SU-DHL-6 (cell line): Measurements from ENCODE around the gene TAF1L.

Experiments used
- H2AFZ ChIP-seq: fragments of 200-600 bp; sonication (generic); 2 replicates; pipeline ENCODE4 v1.6.1; 2014; ENCODE audit warnings: low read depth, mild to moderate bottlenecking, moderate library complexity, mixed read lengths, antibody characterized with exemption, low read length; ENCODE audit not compliant: severe bottlenecking
- H3F3A ChIP-seq: fragments of 200-600 bp; shearing (Covaris generic); 2 replicates; pipeline ENCODE4 v1.6.0; 2016; ENCODE audit warnings: antibody characterized with exemption, mild to moderate bottlenecking; ENCODE audit not compliant: insufficient read depth
- H3K27ac ChIP-seq: fragments of 200-600 bp; sonication (generic); 2 replicates; pipeline ENCODE4 v1.5.1; 2016; ENCODE audit warnings: low read depth, mild to moderate bottlenecking, low read length, moderate library complexity, mixed read lengths
- H3K27me3 ChIP-seq: fragments of 200-600 bp; sonication (generic), shearing (Covaris generic); 2 replicates; pipeline ENCODE4 v1.6.0; 2014; ENCODE audit warnings: mild to moderate bottlenecking, low read length
- H3K36me3 ChIP-seq: fragments of 200-600 bp; sonication (generic); 2 replicates; pipeline ENCODE4 v1.6.1; 2014; ENCODE audit warnings: mild to moderate bottlenecking, low read length, mixed read lengths
- H3K4me2 ChIP-seq: fragments of 300-600, 200-600 bp; shearing (Covaris generic), sonication (generic); 2 replicates; pipeline ENCODE4 v1.6.0; 2014; ENCODE audit warnings: low read length, low read depth, mild to moderate bottlenecking; ENCODE audit not compliant: poor library complexity, severe bottlenecking
- H3K4me3 ChIP-seq: fragments of 200-600 bp; sonication (generic); 2 replicates; pipeline ENCODE4 v1.5.1; 2014; ENCODE audit warnings: antibody characterized with exemption, low read length, mild to moderate bottlenecking, mixed read lengths; ENCODE audit not compliant: insufficient read depth, poor library complexity, severe bottlenecking
- H3K79me2 ChIP-seq: fragments of 200-600 bp; sonication (generic); 2 replicates; pipeline ENCODE4 v1.6.1; 2014; ENCODE audit warnings: mild to moderate bottlenecking, low read length, moderate library complexity; ENCODE audit not compliant: insufficient read depth
- H3K9ac ChIP-seq: fragments of 200-600 bp; sonication (generic); 2 replicates; pipeline ENCODE4 v1.7.0; 2014; ENCODE audit warnings: mild to moderate bottlenecking, low read length
- H3K9me2 ChIP-seq: fragments of 200-600 bp; sonication (generic); replicated peaks from 2 replicates; pipeline ENCODE4 v1.6.1; 2014; ENCODE audit warnings: low read length; ENCODE audit not compliant: insufficient read depth
- H3K9me3 ChIP-seq: fragments of 200-600 bp; sonication (generic); 2 replicates; pipeline ENCODE4 v1.6.1; 2014; ENCODE audit warnings: low read length, mixed read lengths; ENCODE audit not compliant: insufficient read depth
- H4K20me1 ChIP-seq: fragments of 200-600 bp; sonication (generic); 2 replicates; pipeline ENCODE4 v1.6.1; 2014; ENCODE audit warnings: low read depth, mild to moderate bottlenecking, antibody characterized with exemption, low read length, moderate library complexity, mixed read lengths
- EZH2phosphoT487 ChIP-seq: fragments of 200-600 bp; sonication (generic), shearing (Covaris generic); conservative IDR thresholded peaks from 2 replicates; pipeline ENCODE4 v1.6.1; 2018; ENCODE audit warnings: mild to moderate bottlenecking, antibody characterized with exemption, low read length, moderate library complexity, mixed read lengths
- TF ChIP-seq, protein P1 (sequence below): fragments of 200-600 bp; sonication (generic); IDR thresholded peaks from one replicate; pipeline ENCODE4 v1.5.1; 2017; ENCODE audit warnings: antibody characterized with exemption, mild to moderate bottlenecking, low read length, moderate library complexity; ENCODE audit not compliant: insufficient read depth, poor library complexity, severe bottlenecking

TAF1L gene

DNA sequence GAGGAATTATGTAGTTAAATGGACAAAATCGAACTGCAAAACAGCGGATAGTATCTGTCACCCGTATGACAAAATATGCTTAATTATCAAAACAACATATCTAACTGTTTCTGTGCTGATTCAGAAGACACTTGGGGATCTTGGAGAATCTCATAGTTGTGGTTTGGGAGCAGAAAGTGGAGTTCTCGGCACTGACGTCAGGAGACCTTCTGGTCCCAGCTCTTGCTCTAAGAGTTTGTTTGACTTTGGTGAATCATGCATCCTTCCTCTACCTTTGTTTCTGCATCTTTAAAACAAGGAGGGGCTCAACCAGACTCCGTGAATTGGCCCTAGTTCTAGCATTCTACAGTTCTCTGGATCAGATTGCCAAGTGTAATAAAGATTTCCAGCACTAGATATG, 37.0 kb upstream of the TAF1L start:
- H3K9ac ChIP-seq = no peak overlapping the region
- no peaks in the 10 kb centered on the region for H4K20me1 ChIP-seq

DNA sequence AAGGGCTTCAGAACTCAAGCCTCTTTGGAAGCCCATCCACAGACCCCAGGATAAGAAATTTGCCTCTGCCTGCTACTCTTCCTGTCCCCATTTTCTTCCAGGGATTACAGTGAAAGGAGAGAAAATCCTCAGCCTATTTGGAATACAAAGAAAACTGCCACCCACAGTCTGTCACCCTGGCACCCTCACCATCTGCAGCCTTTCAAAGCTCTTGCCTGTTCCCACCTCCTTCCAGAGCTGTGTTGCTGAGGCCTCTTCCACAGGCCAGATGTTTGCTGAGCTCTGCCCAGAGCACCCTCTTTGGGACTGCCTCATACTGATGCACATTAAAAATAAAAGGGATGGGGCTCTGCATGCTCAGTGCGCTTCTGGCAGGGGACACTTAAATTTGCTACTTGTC, 35.9 kb upstream of the TAF1L start:
- H3F3A ChIP-seq = no peaks in the 10 kb centered on the region
- no peaks in the 10 kb centered on the region for H3K27me3 ChIP-seq
- no peak overlapping the region for H3K27ac ChIP-seq
- no peak overlapping the region for H2AFZ ChIP-seq
- H3K9ac ChIP-seq = no peak overlapping the region
- no peaks in the 10 kb centered on the region for H3K36me3 ChIP-seq
- TF ChIP-seq EZH2phosphoT487 = no peak
- TF ChIP-seq, protein P1, sequence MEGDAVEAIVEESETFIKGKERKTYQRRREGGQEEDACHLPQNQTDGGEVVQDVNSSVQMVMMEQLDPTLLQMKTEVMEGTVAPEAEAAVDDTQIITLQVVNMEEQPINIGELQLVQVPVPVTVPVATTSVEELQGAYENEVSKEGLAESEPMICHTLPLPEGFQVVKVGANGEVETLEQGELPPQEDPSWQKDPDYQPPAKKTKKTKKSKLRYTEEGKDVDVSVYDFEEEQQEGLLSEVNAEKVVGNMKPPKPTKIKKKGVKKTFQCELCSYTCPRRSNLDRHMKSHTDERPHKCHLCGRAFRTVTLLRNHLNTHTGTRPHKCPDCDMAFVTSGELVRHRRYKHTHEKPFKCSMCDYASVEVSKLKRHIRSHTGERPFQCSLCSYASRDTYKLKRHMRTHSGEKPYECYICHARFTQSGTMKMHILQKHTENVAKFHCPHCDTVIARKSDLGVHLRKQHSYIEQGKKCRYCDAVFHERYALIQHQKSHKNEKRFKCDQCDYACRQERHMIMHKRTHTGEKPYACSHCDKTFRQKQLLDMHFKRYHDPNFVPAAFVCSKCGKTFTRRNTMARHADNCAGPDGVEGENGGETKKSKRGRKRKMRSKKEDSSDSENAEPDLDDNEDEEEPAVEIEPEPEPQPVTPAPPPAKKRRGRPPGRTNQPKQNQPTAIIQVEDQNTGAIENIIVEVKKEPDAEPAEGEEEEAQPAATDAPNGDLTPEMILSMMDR = no peak
- no peaks in the 10 kb centered on the region for H3K9me2 ChIP-seq
- H4K20me1 ChIP-seq = no peaks in the 10 kb centered on the region
- no peaks in the 10 kb centered on the region for H3K9me3 ChIP-seq
- H3K4me3 ChIP-seq = no peak overlapping the region
- no peak overlapping the region for H3K4me2 ChIP-seq
- H3K79me2 ChIP-seq = no peaks in the 10 kb centered on the region

More for the DNA sequence above, 37.0 kb upstream of the TAF1L start:
- TF ChIP-seq, protein P1 = no peak
- TF ChIP-seq EZH2phosphoT487 = no peak
- no peaks in the 10 kb centered on the region for H3K27me3 ChIP-seq
- no peak overlapping the region for H3K4me3 ChIP-seq
- no peaks in the 10 kb centered on the region for H3K9me2 ChIP-seq
- H3F3A ChIP-seq = no peaks in the 10 kb centered on the region
- H3K36me3 ChIP-seq = no peaks in the 10 kb centered on the region
- H3K4me2 ChIP-seq = no peak overlapping the region
- no peaks in the 10 kb centered on the region for H3K79me2 ChIP-seq
- no peak overlapping the region for H2AFZ ChIP-seq
- H3K9me3 ChIP-seq = no peaks in the 10 kb centered on the region
- H3K27ac ChIP-seq = no peak overlapping the region

DNA sequence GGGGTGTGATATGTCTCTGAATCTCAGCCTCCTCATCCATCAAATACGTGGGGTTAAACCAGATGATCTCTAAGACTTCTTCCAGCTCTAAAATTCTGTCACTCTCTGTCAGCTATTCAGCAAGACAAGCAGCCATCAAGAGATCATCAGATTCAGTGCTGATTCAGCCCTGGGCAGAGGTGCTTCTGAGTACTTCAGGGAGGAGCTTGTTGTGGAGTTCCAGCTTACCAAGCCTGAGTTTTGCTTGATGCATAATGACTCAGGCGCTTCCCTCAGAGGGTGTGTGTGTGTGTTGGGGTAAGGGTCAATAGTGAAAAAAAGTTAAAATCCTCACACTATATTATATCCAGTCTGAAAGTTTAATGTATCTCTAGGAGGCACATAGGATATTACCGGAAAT, 29.6 kb upstream of the TAF1L start:
- Histone ChIP-seq H3K79me2 (no peaks in the 10 kb centered on the region), H3K9me2 (no peaks in the 10 kb centered on the region), H3F3A (no peaks in the 10 kb centered on the region), H3K9me3 (peaks cover 8% of the 10 kb centered on the region; the same call in 1 of the 2 replicates), H3K9ac (no peak overlapping the region), H3K27me3 (no peaks in the 10 kb centered on the region), H3K4me2 (no peak overlapping the region), H2AFZ (no peak overlapping the region), H3K27ac (no peak overlapping the region), H3K4me3 (no peak overlapping the region), H4K20me1 (no peaks in the 10 kb centered on the region), H3K36me3 (no peaks in the 10 kb centered on the region)
- TF ChIP-seq, protein P1 = no peak
- TF ChIP-seq EZH2phosphoT487 = no peak
